ENCODE measurements around the gene SHC1. TPM values are rescaled to one million over a fixed set of nuclear protein-coding genes. Genes with fewer than 3 reads are reported as not detected.

Gene SHC1
- total RNA-seq, 1 donor from 2014 or later = 52.7 TPM

GRCh38 chr1:155010211-155010918, 39.8 kb upstream of the SHC1 start:
- DNase-seq (peak; percentile 42), ATAC-seq (ENCODE audit: poor library complexity) (no peak)
- intact Hi-C loops (cut with DNase I) = loop anchor here (10.0 kb wide), 1 partner anchor 106 kb away; no protein-coding TSS in a partner anchor

GRCh38 chr1:155009742-155010141, 39.2 kb upstream of the SHC1 start:
- ATAC-seq (ENCODE audit: poor library complexity) (no peak), DNase-seq (no peak)
- intact Hi-C loops (cut with DNase I) = loop anchor here (10.0 kb wide), 1 partner anchor 105 kb away; no protein-coding TSS in a partner anchor

GRCh38 chr1:155009221-155009711, 38.7 kb upstream of the SHC1 start:
- DNase-seq (no peak), ATAC-seq (ENCODE audit: poor library complexity) (no peak)

GRCh38 chr1:155008015-155008941, 37.7 kb upstream of the SHC1 start:
- ATAC-seq (ENCODE audit: poor library complexity) = no peak
- DNase-seq = peak; percentile 72
- intact Hi-C loops (cut with DNase I) = no loop called here

More at GRCh38 chr1:155009221-155009711, 38.7 kb upstream of the SHC1 start:
- intact Hi-C loops (cut with DNase I) = no loop called here

GRCh38 chr1:155007251-155007828, 36.8 kb upstream of the SHC1 start:
- intact Hi-C loops (cut with DNase I) = no loop called here
- ATAC-seq (ENCODE audit: poor library complexity) = peak; percentile 38
- DNase-seq = peak; percentile 85

GRCh38 chr1:155006601-155007101, 36.1 kb upstream of the SHC1 start:
- intact Hi-C loops (cut with DNase I) = no loop called here
- DNase-seq (peak; percentile 48), ATAC-seq (ENCODE audit: poor library complexity) (no peak)

- intact Hi-C loops (cut with DNase I) = no loop called here
- ATAC-seq (ENCODE audit: poor library complexity) = peak; percentile 25
Measured at GRCh38 chr1:155005076-155006011, 34.8 kb upstream of the SHC1 start.

GRCh38 chr1:155004352-155005075, 34.0 kb upstream of the SHC1 start:
- ATAC-seq (ENCODE audit: poor library complexity) (no peak), DNase-seq (peak; percentile 40)
- intact Hi-C loops (cut with DNase I) = no loop called here

More at GRCh38 chr1:155005076-155006011, 34.8 kb upstream of the SHC1 start:
- DNase-seq = peak; percentile 87

GRCh38 chr1:155003766-155004351, 33.3 kb upstream of the SHC1 start:
- DNase-seq (peak; percentile 83), ATAC-seq (ENCODE audit: poor library complexity) (peak; percentile 14)
- intact Hi-C loops (cut with DNase I) = no loop called here

- ATAC-seq (ENCODE audit: poor library complexity) (no peak), DNase-seq (no peak)
- intact Hi-C loops (cut with DNase I) = no loop called here
Measured at GRCh38 chr1:155003227-155003765, 32.7 kb upstream of the SHC1 start.

GRCh38 chr1:155002464-155003226, 32.1 kb upstream of the SHC1 start, which contains the start of gene ZBTB7B:
ZBTB7B (plus strand) TSS chr1:155002802; CDS start chr1:155014661, 11,859 bp downstream.
- ATAC-seq (ENCODE audit: poor library complexity) (peak; percentile 1), DNase-seq (peak; percentile 69)
- intact Hi-C loops (cut with DNase I) = no loop called here

- peak; percentile 76 for ATAC-seq (ENCODE audit: poor library complexity)
- intact Hi-C loops (cut with DNase I) = no loop called here
Measured at GRCh38 chr1:155001675-155002463, 31.3 kb upstream of the SHC1 start.

GRCh38 chr1:155001425-155001674, 30.8 kb upstream of the SHC1 start:
- no peak for ATAC-seq (ENCODE audit: poor library complexity)
- intact Hi-C loops (cut with DNase I) = no loop called here
- no peak for DNase-seq

More at GRCh38 chr1:155001675-155002463, 31.3 kb upstream of the SHC1 start:
- DNase-seq = peak; percentile 100

- intact Hi-C loops (cut with DNase I) = no loop called here
- peak; percentile 64 for ATAC-seq (ENCODE audit: poor library complexity)
- peak; percentile 91 for DNase-seq
Measured at GRCh38 chr1:155000726-155001424, 30.3 kb upstream of the SHC1 start.

GRCh38 chr1:155000411-155000725, 29.8 kb upstream of the SHC1 start:
- intact Hi-C loops (cut with DNase I) = no loop called here
- ATAC-seq (ENCODE audit: poor library complexity) (no peak), DNase-seq (peak; percentile 67)

Data from Right ventricle myocardium superior (tissue), 1 donor.